HCT116 (cell line): ENCODE data around the gene SLC35F3.

Experiments
- CEBPB ChIP-seq: IDR thresholded peaks from 2 replicates; pipeline ENCODE4 v1.6.1; 2012; ENCODE audit warnings: low read depth
- POLR2A ChIP-seq: IDR thresholded peaks from 2 replicates; pipeline ENCODE4 v1.7.0; 2011; ENCODE audit warnings: borderline replicate concordance; ENCODE audit not compliant: insufficient read depth, insufficient read length; ENCODE audit errors: extremely low read depth
- POLR2AphosphoS5 ChIP-seq: IDR thresholded peaks from 2 replicates; pipeline ENCODE4 v1.6.1; 2011; ENCODE audit warnings: mild to moderate bottlenecking, low read depth, low read length, moderate library complexity
- RAD21 ChIP-seq: IDR thresholded peaks from 2 replicates; pipeline ENCODE4 v1.6.1; 2012; ENCODE audit warnings: low read depth, mild to moderate bottlenecking
- TCF7L2 ChIP-seq: IDR thresholded peaks from 2 replicates; pipeline ENCODE4 v1.7.0; 2011; ENCODE audit warnings: borderline replicate concordance, inconsistent platforms; ENCODE audit not compliant: insufficient read depth, insufficient read length; ENCODE audit errors: extremely low read depth
- TF ChIP-seq, protein P1 (sequence below), 3 experiments: fragments of 200-600 bp in 1 of 3; sonication (generic) in 1 of 3; IDR thresholded peaks in 2 of 3; conservative IDR thresholded peaks in 1 of 3; 2 replicates each; pipeline ENCODE4 v1.5.1; 2012 to 2017; ENCODE audit warnings: low read depth in 2 of 3, low read length in 2 of 3, antibody characterized with exemption in 1 of 3, borderline replicate concordance in 1 of 3, control low read depth in 1 of 3, mild to moderate bottlenecking in 1 of 3, mixed read lengths in 1 of 3, mixed run types in 1 of 3, moderate library complexity in 1 of 3; ENCODE audit not compliant: insufficient read depth in 1 of 3

DNA sequence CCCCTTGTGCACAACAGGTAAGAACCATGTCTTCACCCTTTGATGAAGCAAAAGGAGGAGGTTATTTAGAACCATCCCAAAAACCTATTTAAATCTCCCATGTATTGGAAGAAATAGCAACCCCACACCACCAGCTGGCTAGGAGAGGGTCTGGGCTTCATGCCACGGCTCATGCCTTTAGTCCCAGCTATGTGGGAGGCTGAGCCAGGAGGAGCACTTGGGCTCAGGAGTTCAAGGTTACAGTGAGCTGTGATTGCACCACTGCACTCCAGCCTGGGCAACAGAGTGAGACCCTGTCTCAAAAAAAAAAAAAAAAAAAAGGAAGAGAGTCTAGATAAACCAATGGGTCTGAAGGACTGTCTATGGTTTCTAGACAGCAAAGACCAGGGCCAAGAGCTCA is 270.9 kb downstream of the SLC35F3 start:
- TF ChIP-seq, protein P1, sequence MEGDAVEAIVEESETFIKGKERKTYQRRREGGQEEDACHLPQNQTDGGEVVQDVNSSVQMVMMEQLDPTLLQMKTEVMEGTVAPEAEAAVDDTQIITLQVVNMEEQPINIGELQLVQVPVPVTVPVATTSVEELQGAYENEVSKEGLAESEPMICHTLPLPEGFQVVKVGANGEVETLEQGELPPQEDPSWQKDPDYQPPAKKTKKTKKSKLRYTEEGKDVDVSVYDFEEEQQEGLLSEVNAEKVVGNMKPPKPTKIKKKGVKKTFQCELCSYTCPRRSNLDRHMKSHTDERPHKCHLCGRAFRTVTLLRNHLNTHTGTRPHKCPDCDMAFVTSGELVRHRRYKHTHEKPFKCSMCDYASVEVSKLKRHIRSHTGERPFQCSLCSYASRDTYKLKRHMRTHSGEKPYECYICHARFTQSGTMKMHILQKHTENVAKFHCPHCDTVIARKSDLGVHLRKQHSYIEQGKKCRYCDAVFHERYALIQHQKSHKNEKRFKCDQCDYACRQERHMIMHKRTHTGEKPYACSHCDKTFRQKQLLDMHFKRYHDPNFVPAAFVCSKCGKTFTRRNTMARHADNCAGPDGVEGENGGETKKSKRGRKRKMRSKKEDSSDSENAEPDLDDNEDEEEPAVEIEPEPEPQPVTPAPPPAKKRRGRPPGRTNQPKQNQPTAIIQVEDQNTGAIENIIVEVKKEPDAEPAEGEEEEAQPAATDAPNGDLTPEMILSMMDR (IDR thresholded peaks at IDR 0.05 in 2 of 3, conservative IDR thresholded peaks at IDR 0.05 in 1 of 3; ENCODE audit: borderline replicate concordance in 1 of 3, insufficient read depth in 1 of 3, low read depth in 2 of 3, low read length in 2 of 3), result no peak
- TF ChIP-seq RAD21 (no peak), CEBPB (no peak), TCF7L2 (no peak), POLR2AphosphoS5 (no peak), POLR2A (no peak)
